Bronchial epithelial cell (primary cell): ENCODE results near the gene PKP1. TPM values are rescaled to one million over a fixed set of nuclear protein-coding genes. Genes with fewer than 3 reads are reported as not detected.

Source experiments
- DNase-seq: peaks from one replicate; pipeline ENCODE4 v3.0.0-alpha.2; 2010; ENCODE audit warnings: low read depth
- FAIRE-seq: peaks from 2 replicates; lab custom pipeline; 2011; peaks lifted over from hg19 to GRCh38; lab: Jason Lieb, UNC
- H3K27me3 ChIP-seq: 2 replicates; pipeline ENCODE4 v1.5.1; 2011; ENCODE audit warnings: low read length; ENCODE audit not compliant: control insufficient read depth, insufficient read depth
- H3K36me3 ChIP-seq: 2 replicates; pipeline ENCODE4 v1.5.1; 2011; ENCODE audit warnings: low read length; ENCODE audit not compliant: control insufficient read depth, insufficient read depth
- H3K4me3 ChIP-seq: 2 replicates; pipeline ENCODE4 v1.5.1; 2011; ENCODE audit warnings: mild to moderate bottlenecking, low read depth, low read length, control low read depth
- total RNA-seq: library from RNA; depleted of rRNA; stranded (reverse); fragments of >200 nt; gene quantifications from 2 replicates; pipeline ENCODE4 v1.2.1, GENCODE V29; 2014
- TF ChIP-seq, protein P1 (sequence below): IDR thresholded peaks from 2 replicates; pipeline ENCODE4 v1.5.1; 2011; ENCODE audit warnings: mild to moderate bottlenecking, moderate library complexity, low read length, control low read depth, inconsistent platforms; ENCODE audit not compliant: insufficient read depth, severe bottlenecking

PKP1 gene
- total RNA-seq, 1 donor from 2014 or later = 117 TPM

DNA sequence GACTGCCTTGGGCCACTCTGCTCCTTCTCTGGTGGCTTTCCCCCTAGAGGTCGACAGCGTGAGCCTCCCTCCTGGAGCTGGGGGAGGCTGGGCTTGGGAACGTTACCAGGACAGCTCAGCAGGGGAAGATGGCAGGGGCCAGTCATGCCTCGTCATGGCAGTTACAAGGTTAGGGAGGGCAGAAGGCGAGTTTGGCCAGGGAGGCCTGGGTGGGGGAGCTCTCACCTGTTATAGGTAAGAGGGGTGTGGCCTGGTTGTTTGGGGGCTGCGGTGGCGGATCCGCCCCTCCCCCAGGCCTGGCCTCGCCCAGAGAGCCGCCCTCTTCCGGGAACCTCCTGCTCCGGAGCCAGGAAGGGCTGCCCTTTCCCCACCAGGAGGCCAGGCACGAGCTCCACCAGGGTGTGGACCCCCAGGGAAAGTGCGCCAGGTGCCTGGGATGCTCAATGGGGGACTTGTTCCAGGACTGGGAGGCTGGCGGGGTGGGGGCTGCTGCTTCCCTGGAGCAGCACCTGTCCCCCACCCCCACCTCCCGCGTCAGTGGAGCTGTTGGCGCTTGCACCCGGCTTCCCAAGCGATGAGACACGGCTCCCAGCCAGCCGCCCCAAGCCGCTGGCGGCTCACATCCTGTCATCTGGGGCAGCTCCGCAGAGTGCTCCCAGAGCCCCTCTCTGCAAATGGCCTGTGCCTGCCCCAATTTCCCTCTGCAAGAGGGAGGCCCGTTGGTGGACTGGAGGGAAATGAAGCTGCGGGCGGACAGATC is 23.6 kb upstream of the PKP1 start:
- TF ChIP-seq, protein P1, sequence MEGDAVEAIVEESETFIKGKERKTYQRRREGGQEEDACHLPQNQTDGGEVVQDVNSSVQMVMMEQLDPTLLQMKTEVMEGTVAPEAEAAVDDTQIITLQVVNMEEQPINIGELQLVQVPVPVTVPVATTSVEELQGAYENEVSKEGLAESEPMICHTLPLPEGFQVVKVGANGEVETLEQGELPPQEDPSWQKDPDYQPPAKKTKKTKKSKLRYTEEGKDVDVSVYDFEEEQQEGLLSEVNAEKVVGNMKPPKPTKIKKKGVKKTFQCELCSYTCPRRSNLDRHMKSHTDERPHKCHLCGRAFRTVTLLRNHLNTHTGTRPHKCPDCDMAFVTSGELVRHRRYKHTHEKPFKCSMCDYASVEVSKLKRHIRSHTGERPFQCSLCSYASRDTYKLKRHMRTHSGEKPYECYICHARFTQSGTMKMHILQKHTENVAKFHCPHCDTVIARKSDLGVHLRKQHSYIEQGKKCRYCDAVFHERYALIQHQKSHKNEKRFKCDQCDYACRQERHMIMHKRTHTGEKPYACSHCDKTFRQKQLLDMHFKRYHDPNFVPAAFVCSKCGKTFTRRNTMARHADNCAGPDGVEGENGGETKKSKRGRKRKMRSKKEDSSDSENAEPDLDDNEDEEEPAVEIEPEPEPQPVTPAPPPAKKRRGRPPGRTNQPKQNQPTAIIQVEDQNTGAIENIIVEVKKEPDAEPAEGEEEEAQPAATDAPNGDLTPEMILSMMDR = peak; percentile 15
- no peak for FAIRE-seq
- H3K27me3 ChIP-seq = no peaks in the 10 kb centered on the region
- peak; percentile 82 for DNase-seq
- no peaks in the 10 kb centered on the region for H3K36me3 ChIP-seq
- H3K4me3 ChIP-seq = peak overlapping the region; percentile 30

DNA sequence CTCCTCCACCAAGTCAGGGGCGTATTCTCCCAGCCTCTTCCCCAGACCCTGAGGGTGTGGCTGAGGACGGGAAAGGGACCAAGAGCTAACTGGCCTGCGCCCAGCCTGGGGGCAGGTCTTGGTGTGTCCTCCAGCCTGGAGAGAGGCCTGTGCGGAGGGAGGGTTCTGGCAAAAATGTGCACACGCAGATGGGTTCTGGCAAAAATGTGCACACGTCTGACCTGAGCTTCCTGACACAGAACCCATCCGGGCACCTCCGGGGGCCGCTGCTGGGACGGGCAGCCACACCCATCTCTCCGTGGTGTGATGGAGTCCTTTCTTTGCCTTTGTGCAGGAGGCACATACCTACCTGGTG is 23.1 kb upstream of the PKP1 start:
- DNase-seq (no peak), FAIRE-seq (peak; percentile 40)
- peak overlapping the region; percentile 30 for H3K4me3 ChIP-seq
- TF ChIP-seq, protein P1 = no peak
- no peaks in the 10 kb centered on the region for H3K36me3 ChIP-seq
- H3K27me3 ChIP-seq = no peaks in the 10 kb centered on the region

DNA sequence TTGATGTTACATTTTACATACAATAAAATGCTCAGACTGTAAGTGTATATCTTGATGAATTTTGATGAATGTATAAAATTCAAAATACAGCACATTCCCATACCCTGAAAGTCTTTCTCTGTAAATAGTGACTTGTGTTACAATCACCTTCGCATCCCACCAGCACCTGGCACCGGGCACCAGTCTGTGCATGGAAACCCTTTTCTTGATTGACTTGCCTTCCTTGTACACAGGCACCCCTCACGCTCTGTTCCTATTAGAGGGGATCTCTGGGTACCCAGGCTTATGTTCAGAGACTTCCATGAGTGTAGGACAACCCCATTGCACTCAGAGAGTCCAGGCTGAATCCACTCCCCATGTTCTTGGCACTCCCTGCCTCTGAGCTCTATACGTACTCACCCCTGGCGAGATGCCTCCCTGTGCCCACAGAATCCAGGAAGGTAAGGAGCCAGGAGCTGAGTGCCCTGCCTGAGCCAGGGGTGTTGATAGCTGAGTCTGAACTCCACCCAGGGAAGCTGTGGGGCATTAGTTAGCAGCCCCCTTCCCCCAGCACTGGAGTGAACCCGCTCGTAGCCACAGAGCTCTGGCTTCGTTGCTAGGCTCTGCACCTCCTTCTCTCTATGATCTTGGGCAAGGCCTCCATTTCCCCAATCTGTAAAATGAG is 22.5 kb upstream of the PKP1 start:
- TF ChIP-seq, protein P1 = no peak
- no peak overlapping the region for H3K4me3 ChIP-seq
- DNase-seq = peak; percentile 50
- H3K36me3 ChIP-seq = no peaks in the 10 kb centered on the region
- no peaks in the 10 kb centered on the region for H3K27me3 ChIP-seq
- FAIRE-seq = peak; percentile 81

DNA sequence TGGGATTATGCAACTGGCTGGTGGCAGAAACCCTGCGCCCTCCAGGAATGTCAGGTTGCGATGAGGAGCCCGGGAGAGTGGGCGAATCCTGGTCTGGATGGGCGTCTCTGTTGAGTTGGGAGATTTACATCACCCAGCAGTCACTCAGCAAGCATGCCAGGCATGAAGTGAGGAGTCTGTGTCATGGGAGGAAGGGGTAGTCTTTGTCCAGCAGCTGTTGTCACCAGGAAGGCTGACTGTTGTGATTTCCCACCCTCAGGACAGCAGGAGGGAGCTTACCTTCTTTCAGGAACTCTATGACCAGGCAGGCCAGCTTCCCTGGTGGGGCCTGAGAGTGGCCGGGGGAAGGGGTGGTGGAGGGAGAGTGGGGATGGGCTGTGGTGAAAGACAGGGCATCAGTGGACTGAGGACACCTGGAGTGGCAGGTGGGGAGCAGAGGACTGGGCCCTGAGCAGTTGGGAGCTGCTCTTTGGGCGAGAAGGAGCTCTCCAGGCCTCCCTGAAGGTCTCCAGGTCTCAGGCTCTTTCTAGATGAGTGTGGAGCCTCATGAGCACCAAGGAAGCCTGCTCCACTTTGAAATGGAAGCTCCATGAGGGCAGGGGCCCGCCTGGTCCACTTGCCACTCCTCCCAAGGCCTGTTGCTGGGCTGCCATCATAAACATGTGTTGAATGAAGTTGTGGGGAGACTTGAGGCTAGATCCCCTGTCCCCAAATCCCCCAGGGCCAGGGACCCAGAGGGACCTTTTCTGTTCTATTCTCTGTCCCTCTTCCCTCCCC is 21.3 kb upstream of the PKP1 start:
- no peak overlapping the region for H3K4me3 ChIP-seq
- TF ChIP-seq, protein P1 = no peak
- H3K27me3 ChIP-seq = no peaks in the 10 kb centered on the region
- no peaks in the 10 kb centered on the region for H3K36me3 ChIP-seq
- peak; percentile 43 for FAIRE-seq
- DNase-seq = peak; percentile 79

DNA sequence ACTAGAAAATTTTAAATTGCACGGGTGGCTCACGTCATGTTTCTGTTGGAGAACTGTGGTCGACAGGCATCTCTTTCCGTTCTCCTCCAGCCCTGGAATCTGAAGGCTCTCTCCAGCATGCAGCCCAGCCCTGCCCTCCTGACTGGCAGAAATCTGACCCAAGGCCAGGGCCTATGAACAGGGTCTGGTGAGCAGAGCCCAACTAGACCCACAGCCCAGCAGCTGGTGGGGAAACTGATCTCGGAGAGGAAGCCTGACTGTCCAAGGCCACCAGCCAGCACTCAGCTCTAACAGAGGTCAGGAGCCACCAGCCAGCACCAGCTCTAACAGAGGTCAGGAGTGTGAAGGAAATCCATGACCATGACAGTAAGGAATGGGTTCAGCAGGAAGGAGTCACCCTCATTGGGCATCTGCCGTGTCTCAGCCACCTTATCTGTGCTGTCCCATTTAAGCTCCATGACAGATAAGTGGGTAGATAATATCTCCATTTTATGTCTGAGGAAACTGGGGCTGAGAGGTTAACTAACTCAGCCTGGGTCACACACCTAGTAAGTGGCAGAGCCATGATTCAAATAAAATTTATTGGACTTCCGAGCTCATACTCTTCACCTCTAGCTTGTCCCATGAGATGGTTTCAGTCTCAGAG is 20.2 kb upstream of the PKP1 start:
- H3K27me3 ChIP-seq = no peaks in the 10 kb centered on the region
- TF ChIP-seq, protein P1 = no peak
- H3K4me3 ChIP-seq = no peak overlapping the region
- H3K36me3 ChIP-seq = no peaks in the 10 kb centered on the region
- no peak for DNase-seq
- FAIRE-seq = no peak
